ENCODE measurements around the gene ZNF595.
"Not testable (repeated sequence)": the region's sequence is repeated elsewhere in the genome, so short reads cannot be mapped to it uniquely, and the experiment has no call there.

The ZNF595 gene

DNA sequence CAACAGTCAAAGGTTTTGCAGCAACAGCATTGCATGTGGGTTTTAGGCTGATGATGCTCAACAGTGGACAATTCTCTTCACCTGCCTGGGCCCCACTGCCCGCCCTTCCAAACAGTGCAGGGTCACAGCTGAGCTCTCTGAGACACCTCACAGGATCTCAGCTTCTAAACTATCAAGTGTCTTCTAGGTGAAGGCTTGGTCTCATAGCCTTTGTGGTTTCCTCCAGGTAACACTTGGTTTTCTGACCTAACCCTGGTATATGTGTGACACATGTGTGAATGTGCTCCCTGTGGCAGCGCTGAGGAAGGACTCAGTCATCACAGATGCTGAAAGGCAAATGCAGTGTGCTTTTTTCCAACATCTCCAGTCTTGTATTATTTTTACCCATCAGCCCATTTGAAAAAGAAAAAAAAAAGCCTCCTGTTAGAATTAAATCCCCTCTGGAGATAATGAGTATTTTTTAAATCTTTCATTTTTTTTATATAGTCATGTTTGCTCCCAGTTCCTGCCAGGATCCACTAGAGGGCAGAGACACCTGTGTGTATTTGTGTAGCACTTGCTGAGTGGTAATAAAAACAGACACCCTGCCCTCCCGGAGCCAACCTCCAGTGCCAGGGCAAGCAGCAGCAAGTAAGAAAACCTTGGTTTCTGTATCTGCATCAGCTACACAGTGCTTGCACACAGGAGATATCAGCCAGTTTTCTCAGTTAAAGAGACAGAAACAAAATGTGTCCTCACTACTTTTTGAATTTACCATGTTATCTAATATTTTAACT, 24.2 kb upstream of the ZNF595 start:
- not testable (repeated sequence) for H3K36me3 ChIP-seq (ENCODE audit: control insufficient read depth in 1 of 2, insufficient read depth in 2 of 2, low read length in 2 of 2); H3K9me3 ChIP-seq (ENCODE audit: control insufficient read depth in 1 of 2, low read length in 2 of 2); H3K4me3 ChIP-seq (ENCODE audit: low read depth in 1 of 2, low read length in 2 of 2); H3K27ac ChIP-seq (ENCODE audit: low read depth, low read length); H3K4me1 ChIP-seq (ENCODE audit: control insufficient read depth in 1 of 2, insufficient read depth in 2 of 2, low read length in 2 of 2); H3K9ac ChIP-seq (ENCODE audit: low read depth in 1 of 2, low read length in 2 of 2); H3K27me3 ChIP-seq (ENCODE audit: control insufficient read depth in 1 of 2, insufficient read depth in 2 of 2, low read length in 2 of 2)

DNA sequence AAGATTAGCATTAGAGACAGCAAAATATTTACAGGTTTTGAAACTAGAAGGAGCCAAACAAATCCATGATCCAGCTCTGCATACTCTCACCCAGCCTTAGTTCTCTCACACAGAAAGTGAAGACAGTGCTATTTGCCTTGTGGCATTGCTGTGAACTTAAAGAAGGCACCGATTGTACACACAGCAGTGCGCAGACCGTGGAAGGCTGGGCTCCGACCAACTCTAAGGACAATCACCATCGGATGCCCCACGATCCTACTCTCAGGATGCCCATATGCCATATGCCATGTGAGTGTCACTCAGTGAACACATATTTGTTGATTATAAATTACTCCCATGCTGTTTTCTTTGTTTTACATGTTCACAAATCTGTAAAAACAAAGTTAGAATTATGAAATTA, 19.8 kb upstream of the ZNF595 start:
- H3K9me3 ChIP-seq (ENCODE audit: control insufficient read depth in 1 of 2, low read length in 2 of 2); H3K9ac ChIP-seq (ENCODE audit: low read depth in 1 of 2, low read length in 2 of 2); H3K36me3 ChIP-seq (ENCODE audit: control insufficient read depth in 1 of 2, insufficient read depth in 2 of 2, low read length in 2 of 2); H3K4me3 ChIP-seq (ENCODE audit: low read depth in 1 of 2, low read length in 2 of 2); H3K27me3 ChIP-seq (ENCODE audit: control insufficient read depth in 1 of 2, insufficient read depth in 2 of 2, low read length in 2 of 2); H3K4me1 ChIP-seq (ENCODE audit: control insufficient read depth in 1 of 2, insufficient read depth in 2 of 2, low read length in 2 of 2); H3K27ac ChIP-seq (ENCODE audit: low read depth, low read length): not testable (repeated sequence)

DNA sequence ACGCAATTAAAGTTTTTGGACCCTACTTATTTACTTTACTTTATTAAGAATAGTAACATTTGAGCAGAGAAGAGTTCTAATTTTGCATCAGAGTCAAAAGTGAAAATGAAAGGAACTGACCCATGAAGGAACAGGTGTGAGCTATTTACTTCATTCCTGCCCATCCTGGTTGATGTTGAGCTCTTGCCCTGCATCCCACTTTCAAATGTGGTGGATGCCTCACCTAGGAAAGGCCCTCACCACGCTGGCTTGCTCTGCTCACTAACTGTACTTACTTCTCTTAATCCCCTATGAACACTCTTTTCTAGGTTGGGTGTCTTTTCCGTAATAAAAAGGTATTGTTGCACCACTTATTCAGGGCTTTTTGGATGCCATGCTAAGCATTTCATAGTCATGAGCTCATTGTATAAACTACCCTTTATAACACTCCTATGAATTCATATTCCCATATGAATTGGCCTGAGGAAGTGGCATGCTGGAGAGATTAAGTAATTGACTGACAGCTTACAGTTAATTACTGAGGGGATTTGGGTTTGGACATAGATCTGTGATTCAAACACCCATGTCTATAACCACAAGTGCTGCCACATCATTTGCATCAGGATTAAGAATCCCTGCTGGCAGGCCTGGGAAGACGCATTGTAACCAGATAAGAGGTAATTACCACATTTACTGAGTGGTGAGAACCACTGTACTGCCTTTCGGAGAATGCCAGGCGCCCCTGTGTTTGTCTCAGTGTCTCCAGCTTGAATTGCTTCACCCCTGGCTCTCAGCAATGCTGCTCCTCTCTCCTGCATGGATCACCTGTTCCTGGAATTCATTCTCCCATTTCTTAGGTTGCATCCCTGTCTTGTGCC, 16.3 kb upstream of the ZNF595 start:
- H3K4me1 ChIP-seq (ENCODE audit: control insufficient read depth in 1 of 2, insufficient read depth in 2 of 2, low read length in 2 of 2); H3K36me3 ChIP-seq (ENCODE audit: control insufficient read depth in 1 of 2, insufficient read depth in 2 of 2, low read length in 2 of 2); H3K9me3 ChIP-seq (ENCODE audit: control insufficient read depth in 1 of 2, low read length in 2 of 2); H3K9ac ChIP-seq (ENCODE audit: low read depth in 1 of 2, low read length in 2 of 2); H3K27ac ChIP-seq (ENCODE audit: low read depth, low read length); H3K4me3 ChIP-seq (ENCODE audit: low read depth in 1 of 2, low read length in 2 of 2); H3K27me3 ChIP-seq (ENCODE audit: control insufficient read depth in 1 of 2, insufficient read depth in 2 of 2, low read length in 2 of 2): not testable (repeated sequence)

GRCh38 chr4:38202-38601, 14.9 kb upstream of the ZNF595 start:
- not testable (repeated sequence) for H3K36me3 ChIP-seq (ENCODE audit: control insufficient read depth in 1 of 2, insufficient read depth in 2 of 2, low read length in 2 of 2); H3K27me3 ChIP-seq (ENCODE audit: control insufficient read depth in 1 of 2, insufficient read depth in 2 of 2, low read length in 2 of 2); H3K9me3 ChIP-seq (ENCODE audit: control insufficient read depth in 1 of 2, low read length in 2 of 2); H3K27ac ChIP-seq (ENCODE audit: low read depth, low read length); H3K9ac ChIP-seq (ENCODE audit: low read depth in 1 of 2, low read length in 2 of 2); H3K4me1 ChIP-seq (ENCODE audit: control insufficient read depth in 1 of 2, insufficient read depth in 2 of 2, low read length in 2 of 2); H3K4me3 ChIP-seq (ENCODE audit: low read depth in 1 of 2, low read length in 2 of 2)

- not testable (repeated sequence) for H3K9ac ChIP-seq (ENCODE audit: low read depth in 1 of 2, low read length in 2 of 2); H3K27ac ChIP-seq (ENCODE audit: low read depth, low read length); H3K27me3 ChIP-seq (ENCODE audit: control insufficient read depth in 1 of 2, insufficient read depth in 2 of 2, low read length in 2 of 2); H3K4me1 ChIP-seq (ENCODE audit: control insufficient read depth in 1 of 2, insufficient read depth in 2 of 2, low read length in 2 of 2); H3K9me3 ChIP-seq (ENCODE audit: control insufficient read depth in 1 of 2, low read length in 2 of 2); H3K36me3 ChIP-seq (ENCODE audit: control insufficient read depth in 1 of 2, insufficient read depth in 2 of 2, low read length in 2 of 2); H3K4me3 ChIP-seq (ENCODE audit: low read depth in 1 of 2, low read length in 2 of 2)
These were observed 9.7 kb upstream of the ZNF595 start for GRCh38 chr4:43375-43774.

DNA sequence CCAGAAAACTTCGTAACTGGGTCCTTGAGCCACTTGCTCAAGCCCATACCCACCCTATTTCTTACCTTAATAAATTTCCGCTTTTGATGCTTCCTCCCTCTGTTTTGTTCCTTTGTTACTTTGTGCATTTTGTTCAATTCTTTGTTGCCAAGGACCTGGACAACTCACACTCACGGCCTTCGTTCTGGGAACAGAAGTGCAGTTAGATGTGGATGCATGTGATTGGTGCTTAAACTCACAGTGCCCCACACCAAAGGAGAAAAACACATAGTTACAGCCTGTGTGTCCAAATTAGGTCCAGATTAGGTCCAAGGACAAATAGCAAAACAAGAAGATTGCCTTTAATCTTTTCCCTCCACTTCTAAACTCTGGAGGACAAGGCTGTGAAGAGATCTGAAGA, 1.9 kb upstream of the ZNF595 start:
- not testable (repeated sequence) for H3K27ac ChIP-seq (ENCODE audit: low read depth, low read length); H3K4me3 ChIP-seq (ENCODE audit: low read depth in 1 of 2, low read length in 2 of 2); H3K9me3 ChIP-seq (ENCODE audit: control insufficient read depth in 1 of 2, low read length in 2 of 2); H3K9ac ChIP-seq (ENCODE audit: low read depth in 1 of 2, low read length in 2 of 2); H3K36me3 ChIP-seq (ENCODE audit: control insufficient read depth in 1 of 2, insufficient read depth in 2 of 2, low read length in 2 of 2); H3K4me1 ChIP-seq (ENCODE audit: control insufficient read depth in 1 of 2, insufficient read depth in 2 of 2, low read length in 2 of 2); H3K27me3 ChIP-seq (ENCODE audit: control insufficient read depth in 1 of 2, insufficient read depth in 2 of 2, low read length in 2 of 2)

- not testable (repeated sequence) for H3K4me1 ChIP-seq (ENCODE audit: control insufficient read depth in 1 of 2, insufficient read depth in 2 of 2, low read length in 2 of 2); H3K9ac ChIP-seq (ENCODE audit: low read depth in 1 of 2, low read length in 2 of 2); H3K36me3 ChIP-seq (ENCODE audit: control insufficient read depth in 1 of 2, insufficient read depth in 2 of 2, low read length in 2 of 2); H3K27ac ChIP-seq (ENCODE audit: low read depth, low read length); H3K9me3 ChIP-seq (ENCODE audit: control insufficient read depth in 1 of 2, low read length in 2 of 2); H3K27me3 ChIP-seq (ENCODE audit: control insufficient read depth in 1 of 2, insufficient read depth in 2 of 2, low read length in 2 of 2); H3K4me3 ChIP-seq (ENCODE audit: low read depth in 1 of 2, low read length in 2 of 2)
These were observed 1.4 kb upstream of the ZNF595 start for GRCh38 chr4:51655-52277.

- not testable (repeated sequence) for H3K9ac ChIP-seq (ENCODE audit: low read depth in 1 of 2, low read length in 2 of 2); H3K4me3 ChIP-seq (ENCODE audit: low read depth in 1 of 2, low read length in 2 of 2); H3K9me3 ChIP-seq (ENCODE audit: control insufficient read depth in 1 of 2, low read length in 2 of 2); H3K27ac ChIP-seq (ENCODE audit: low read depth, low read length); H3K36me3 ChIP-seq (ENCODE audit: control insufficient read depth in 1 of 2, insufficient read depth in 2 of 2, low read length in 2 of 2); H3K27me3 ChIP-seq (ENCODE audit: control insufficient read depth in 1 of 2, insufficient read depth in 2 of 2, low read length in 2 of 2); H3K4me1 ChIP-seq (ENCODE audit: control insufficient read depth in 1 of 2, insufficient read depth in 2 of 2, low read length in 2 of 2)
These were observed 400 bp downstream of the ZNF595 start for GRCh38 chr4:53521-53920.

- not testable (repeated sequence) for H3K4me3 ChIP-seq (ENCODE audit: low read depth in 1 of 2, low read length in 2 of 2); H3K27me3 ChIP-seq (ENCODE audit: control insufficient read depth in 1 of 2, insufficient read depth in 2 of 2, low read length in 2 of 2); H3K9ac ChIP-seq (ENCODE audit: low read depth in 1 of 2, low read length in 2 of 2); H3K27ac ChIP-seq (ENCODE audit: low read depth, low read length); H3K4me1 ChIP-seq (ENCODE audit: control insufficient read depth in 1 of 2, insufficient read depth in 2 of 2, low read length in 2 of 2)
- peaks cover 7 to 12% of the 10 kb centered on the region in 2 donors for H3K36me3 ChIP-seq (ENCODE audit: control insufficient read depth in 1 of 2, insufficient read depth in 2 of 2, low read length in 2 of 2)
- H3K9me3 ChIP-seq (ENCODE audit: control insufficient read depth in 1 of 2, low read length in 2 of 2): peaks cover 11 to 12% of the 10 kb centered on the region in 2 donors
These were observed 11.6 kb downstream of the ZNF595 start for GRCh38 chr4:64733-65132.

- Histone ChIP-seq H3K9me3 (ENCODE audit: control insufficient read depth in 1 of 2, low read length in 2 of 2) (peaks cover 65 to 67% of the 10 kb centered on the region in 2 donors), H3K4me1 (ENCODE audit: control insufficient read depth in 1 of 2, insufficient read depth in 2 of 2, low read length in 2 of 2) (no peaks in the 10 kb centered on the region), H3K27ac (ENCODE audit: low read depth, low read length) (no peak overlapping the region), H3K27me3 (ENCODE audit: control insufficient read depth in 1 of 2, insufficient read depth in 2 of 2, low read length in 2 of 2) (no peaks in the 10 kb centered on the region), H3K4me3 (ENCODE audit: low read depth in 1 of 2, low read length in 2 of 2) (peak overlapping the region in 1 of 2 donors; percentile 23), H3K9ac (ENCODE audit: low read depth in 1 of 2, low read length in 2 of 2) (no peak overlapping the region), H3K36me3 (ENCODE audit: control insufficient read depth in 1 of 2, insufficient read depth in 2 of 2, low read length in 2 of 2) (peaks cover 29 to 45% of the 10 kb centered on the region in 2 donors)
These were observed 18.7 kb downstream of the ZNF595 start for GRCh38 chr4:71830-72229.

Measured in duodenal mucosa (tissue), 2 donors.